Body of pancreas (tissue), 4 donors: Measurements from ENCODE around the gene ZDHHC1. TPM values are rescaled to one million over a fixed set of nuclear protein-coding genes. Genes with fewer than 3 reads are reported as not detected.

Experiments used
- ATAC-seq: fragments of 150-250 bp; one replicate; pipeline ENCODE4 v1.9.1; 2016
- DNase-seq, 4 donors: peaks; one replicate each; pipeline ENCODE4 v3.0.0-alpha.2; 2019
- H3K27ac ChIP-seq, 4 donors: fragments of 200-600 bp; sonication (generic); 1 replicate in 3 of 4; 2 replicates in 1 of 4; pipeline versions ENCODE4 v1.5.1 to v1.6.1; 2016 to 2019; ENCODE audit warnings: mild to moderate bottlenecking in 1 of 4, mixed read lengths in 1 of 4, moderate library complexity in 1 of 4
- H3K27me3 ChIP-seq, 2 donors: fragments of 200-600 bp; sonication (generic); one replicate each; pipeline ENCODE4 v1.6.0; 2016; ENCODE audit warnings: mild to moderate bottlenecking in 1 of 2
- H3K36me3 ChIP-seq, 2 donors: fragments of 200-600 bp; sonication (generic); replicated peaks in 1 of 2; 2 replicates each; pipeline ENCODE4 v1.5.1; 2016; ENCODE audit warnings: low read depth in 2 of 2; ENCODE audit not compliant: insufficient read depth in 1 of 2
- H3K4me1 ChIP-seq: fragments of 200-600 bp; sonication (generic); one replicate; pipeline ENCODE4 v1.6.0; 2016
- H3K4me3 ChIP-seq, 2 donors: fragments of 200-600 bp; sonication (generic); 1 replicate in 1 of 2; 2 replicates in 1 of 2; pipeline ENCODE4 v1.5.1; 2016 to 2019
- H3K9me3 ChIP-seq, 3 donors: fragments of 200-600 bp; sonication (generic); 1 replicate in 2 of 3; 2 replicates in 1 of 3; pipeline ENCODE4 v1.5.1; 2016
- POLR2A ChIP-seq, 3 donors: fragments of 450-650 bp; IDR thresholded peaks; one replicate each; pipeline ENCODE4 v1.6.1; 2016; ENCODE audit warnings: antibody characterized with exemption in 3 of 3, mild to moderate bottlenecking in 2 of 3
- WGBS, 2 donors: methylation state at CpG; one replicate each; pipeline ENCODE4 v1.1.5; 2017; 5-methylcytosine and 5-hydroxymethylcytosine counted together
- intact Hi-C: fragments of 100-400 bp; cut with DNase I; formaldehyde crosslinking; loops from one replicate; pipeline ENCODE4 v1.15.1; 2023
- total RNA-seq, 2 donors: library from RNA; depleted of rRNA; stranded (reverse); fragments of >200 nt; gene quantifications; one replicate each; pipeline ENCODE4 v1.1.0, GENCODE V29; 2016
- TF ChIP-seq, protein P1 (sequence below), 7 experiments: fragments of 450-650 bp in 4 of 7; fragments of 200-600 bp in 3 of 7; sonication (generic) in 3 of 7; IDR thresholded peaks; one replicate each; pipeline ENCODE4 v1.5.1; 2016 to 2019; ENCODE audit warnings: antibody characterized with exemption in 7 of 7

Gene ZDHHC1
- total RNA-seq, 2 donors from 2014 or later, result 13.0 to 57.0 TPM

DNA sequence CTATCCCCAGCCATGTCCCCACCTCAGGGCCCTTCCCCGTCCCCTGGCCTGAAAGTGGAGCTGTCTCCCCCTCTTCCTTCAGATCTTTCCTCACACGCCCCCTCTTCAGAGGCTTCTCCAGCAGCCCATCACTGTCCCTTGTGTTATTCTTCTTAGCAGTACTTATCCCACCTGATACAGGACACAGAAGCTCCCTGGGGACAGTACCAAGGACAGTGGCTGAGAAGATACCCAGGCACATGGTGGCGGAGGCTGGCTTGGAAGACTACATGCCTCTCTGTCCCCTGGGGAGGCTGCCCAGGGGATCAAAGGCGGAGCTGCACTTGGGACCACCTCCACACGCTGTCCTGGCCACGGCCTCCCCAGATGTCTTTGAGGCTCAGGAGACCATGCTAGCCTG, 38.6 kb upstream of the ZDHHC1 start:
- H3K9me3 ChIP-seq, result no peaks in the 10 kb centered on the region
- no peak for TF ChIP-seq POLR2A (IDR thresholded peaks at IDR 0.05)
- TF ChIP-seq, protein P1, sequence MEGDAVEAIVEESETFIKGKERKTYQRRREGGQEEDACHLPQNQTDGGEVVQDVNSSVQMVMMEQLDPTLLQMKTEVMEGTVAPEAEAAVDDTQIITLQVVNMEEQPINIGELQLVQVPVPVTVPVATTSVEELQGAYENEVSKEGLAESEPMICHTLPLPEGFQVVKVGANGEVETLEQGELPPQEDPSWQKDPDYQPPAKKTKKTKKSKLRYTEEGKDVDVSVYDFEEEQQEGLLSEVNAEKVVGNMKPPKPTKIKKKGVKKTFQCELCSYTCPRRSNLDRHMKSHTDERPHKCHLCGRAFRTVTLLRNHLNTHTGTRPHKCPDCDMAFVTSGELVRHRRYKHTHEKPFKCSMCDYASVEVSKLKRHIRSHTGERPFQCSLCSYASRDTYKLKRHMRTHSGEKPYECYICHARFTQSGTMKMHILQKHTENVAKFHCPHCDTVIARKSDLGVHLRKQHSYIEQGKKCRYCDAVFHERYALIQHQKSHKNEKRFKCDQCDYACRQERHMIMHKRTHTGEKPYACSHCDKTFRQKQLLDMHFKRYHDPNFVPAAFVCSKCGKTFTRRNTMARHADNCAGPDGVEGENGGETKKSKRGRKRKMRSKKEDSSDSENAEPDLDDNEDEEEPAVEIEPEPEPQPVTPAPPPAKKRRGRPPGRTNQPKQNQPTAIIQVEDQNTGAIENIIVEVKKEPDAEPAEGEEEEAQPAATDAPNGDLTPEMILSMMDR (IDR thresholded peaks at IDR 0.05), result no peak
- DNase-seq (no peak), ATAC-seq (no peak)
- no peak overlapping the region for H3K27ac ChIP-seq
- peaks cover 75% of the 10 kb centered on the region for H3K4me1 ChIP-seq
- 80 to 93% methylated on average over 3 to 6 of the region's 6 CpGs for WGBS, 2 donors
- no peaks in the 10 kb centered on the region for H3K27me3 ChIP-seq
- intact Hi-C loops, result no loop called here
- H3K36me3 ChIP-seq, result peaks cover 0 to 2% of the 10 kb centered on the region in 2 donors
- no peak overlapping the region for H3K4me3 ChIP-seq

DNA sequence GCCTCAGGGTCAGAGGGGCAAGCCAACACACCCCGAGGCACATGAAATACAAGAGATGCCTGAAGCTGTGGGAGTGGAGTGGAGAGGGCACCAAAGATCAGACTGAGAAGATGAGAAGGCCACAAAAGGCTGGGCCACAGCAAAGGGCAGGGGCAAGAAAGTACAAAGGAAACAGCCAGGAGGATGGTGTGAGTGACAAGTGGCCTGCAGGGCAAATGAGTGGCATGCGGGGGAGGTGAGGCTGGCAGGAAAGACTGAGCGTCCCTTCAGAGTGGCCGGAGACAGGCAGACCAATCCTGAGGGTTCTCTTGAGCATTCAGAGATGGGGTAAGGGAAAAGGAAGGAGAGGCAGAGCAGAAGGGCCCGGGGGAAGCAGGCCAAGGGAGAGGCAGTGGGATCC, 37.8 kb upstream of the ZDHHC1 start:
- DNase-seq, result no peak
- no peak for ATAC-seq
- H3K4me1 ChIP-seq, result peaks cover 75% of the 10 kb centered on the region
- no peak for TF ChIP-seq POLR2A (IDR thresholded peaks at IDR 0.05)
- TF ChIP-seq, protein P1 (IDR thresholded peaks at IDR 0.05), result no peak
- WGBS, 2 donors, result 84 to 89% methylated on average over 5 of the region's 5 CpGs
- peak overlapping the region in 3 of 4 donors; percentile 3 to 96 (median 93) for H3K27ac ChIP-seq
- H3K4me3 ChIP-seq, result no peak overlapping the region
- H3K9me3 ChIP-seq, result no peaks in the 10 kb centered on the region
- intact Hi-C loops, result no loop called here
- no peaks in the 10 kb centered on the region for H3K27me3 ChIP-seq
- peaks cover 0 to 2% of the 10 kb centered on the region in 2 donors for H3K36me3 ChIP-seq

DNA sequence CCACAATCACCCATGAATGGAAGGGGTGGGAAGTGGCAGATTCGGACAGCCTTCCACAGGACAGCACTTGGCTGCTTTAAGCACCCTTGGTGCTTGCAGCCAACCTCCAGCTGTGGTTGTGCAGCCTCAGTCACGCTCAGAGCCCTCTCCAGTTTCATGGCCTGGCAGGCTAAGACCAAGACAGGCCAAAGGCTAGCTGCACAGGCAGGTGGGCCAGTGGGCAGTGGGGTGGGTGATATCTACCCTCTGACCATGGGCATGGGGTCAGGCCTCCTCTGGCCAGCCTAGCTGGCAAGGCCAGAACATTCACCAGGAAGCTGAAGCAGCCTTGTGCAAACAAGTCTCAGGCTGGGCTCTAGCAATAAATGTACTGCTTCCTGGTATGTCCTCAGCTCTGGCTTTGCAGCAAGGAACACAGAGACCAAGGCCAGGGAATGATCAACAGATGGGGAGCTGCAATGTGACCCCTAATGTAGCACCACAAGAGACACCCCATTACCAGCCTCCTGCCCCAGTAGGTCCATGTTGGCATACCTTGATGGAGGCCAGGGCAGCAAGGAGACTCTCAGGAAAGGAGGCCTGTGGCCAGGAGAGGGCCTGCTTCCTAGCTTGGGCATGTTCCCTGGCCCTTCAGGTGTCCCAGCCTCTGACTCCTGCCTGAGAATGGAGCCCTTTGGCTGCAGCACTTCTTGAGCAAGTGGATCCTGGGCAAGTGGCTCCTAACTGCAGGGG, 35.6 kb upstream of the ZDHHC1 start:
- Histone ChIP-seq H3K36me3 (peaks cover 0 to 2% of the 10 kb centered on the region in 2 donors), H3K4me3 (no peak overlapping the region), H3K9me3 (no peaks in the 10 kb centered on the region), H3K27ac (peak overlapping the region; percentile 83 to 96 (median 92)), H3K27me3 (no peaks in the 10 kb centered on the region), H3K4me1 (peaks cover 66% of the 10 kb centered on the region)
- WGBS, 2 donors, result 54 to 71% methylated on average over 1 to 2 of the region's 2 CpGs
- intact Hi-C loops, result no loop called here
- TF ChIP-seq POLR2A (IDR thresholded peaks at IDR 0.05), result peak in 1 of 3 donors; percentile 28
- TF ChIP-seq, protein P1 (IDR thresholded peaks at IDR 0.05), result no peak
- ATAC-seq (peak; percentile 90), DNase-seq (peak; percentile 63 to 88 (median 76))

- DNase-seq, result no peak
- intact Hi-C loops, result no loop called here
- H3K4me1 ChIP-seq, result peaks cover 66% of the 10 kb centered on the region
These were observed 34.9 kb upstream of the ZDHHC1 start for GRCh38 chr16:67451061-67451703.

More at GRCh38 chr16:67451061-67451703, 34.9 kb upstream of the ZDHHC1 start:
- no peak overlapping the region for H3K4me3 ChIP-seq
- no peaks in the 10 kb centered on the region for H3K9me3 ChIP-seq
- peak overlapping the region; percentile 83 to 96 (median 92) for H3K27ac ChIP-seq
- 78 to 89% methylated on average over 12 of the region's 12 CpGs for WGBS, 2 donors
- H3K36me3 ChIP-seq, result peaks cover 0 to 2% of the 10 kb centered on the region in 2 donors
- ATAC-seq, result peak; percentile 4
- no peaks in the 10 kb centered on the region for H3K27me3 ChIP-seq
- TF ChIP-seq, protein P1 (IDR thresholded peaks at IDR 0.05), result no peak
- TF ChIP-seq POLR2A (IDR thresholded peaks at IDR 0.05), result no peak
